ENCODE data around the gene CLEC16A. TPM values are rescaled to one million over a fixed set of nuclear protein-coding genes. Genes with fewer than 3 reads are reported as not detected.

CLEC16A gene
- total RNA-seq, 1 donor from 2014 or later, result 14.6 TPM

GRCh38 chr16:11050944-11051343 lies 106.6 kb downstream of the CLEC16A start:
- Histone ChIP-seq H3K4me1 (ENCODE audit: control insufficient read depth in 3 of 3, insufficient read depth in 3 of 3, low read length in 3 of 3) (peaks cover 2 to 3% (median 3%) of the 10 kb centered on the region in 3 donors), H3K4me3 (ENCODE audit: low read length in 3 of 3) (no peak overlapping the region), H3K36me3 (ENCODE audit: control insufficient read depth in 3 of 3, insufficient read depth in 3 of 3, low read length in 3 of 3) (peaks cover 42 to 65% (median 46%) of the 10 kb centered on the region in 3 donors), H3K9ac (ENCODE audit: low read depth in 1 of 3, low read length in 3 of 3) (no peak overlapping the region), H3K27me3 (ENCODE audit: control insufficient read depth in 3 of 3, insufficient read depth in 3 of 3, low read length in 3 of 3) (no peaks in the 10 kb centered on the region), H3K9me3 (ENCODE audit: control insufficient read depth in 3 of 3, low read length in 3 of 3) (no peaks in the 10 kb centered on the region), H3K27ac (ENCODE audit: low read depth, low read length) (no peak overlapping the region)

- H3K36me3 ChIP-seq (ENCODE audit: control insufficient read depth in 3 of 3, insufficient read depth in 3 of 3, low read length in 3 of 3), result peaks cover 40 to 66% (median 46%) of the 10 kb centered on the region in 3 donors
- no peak overlapping the region for H3K9ac ChIP-seq (ENCODE audit: low read depth in 1 of 3, low read length in 3 of 3)
- no peak overlapping the region for H3K27ac ChIP-seq (ENCODE audit: low read depth, low read length)
- no peak overlapping the region for H3K4me3 ChIP-seq (ENCODE audit: low read length in 3 of 3)
- H3K9me3 ChIP-seq (ENCODE audit: control insufficient read depth in 3 of 3, low read length in 3 of 3), result no peaks in the 10 kb centered on the region
- H3K4me1 ChIP-seq (ENCODE audit: control insufficient read depth in 3 of 3, insufficient read depth in 3 of 3, low read length in 3 of 3), result peaks cover 1 to 3% (median 3%) of the 10 kb centered on the region in 3 donors
- no peaks in the 10 kb centered on the region for H3K27me3 ChIP-seq (ENCODE audit: control insufficient read depth in 3 of 3, insufficient read depth in 3 of 3, low read length in 3 of 3)
Observed at GRCh38 chr16:11051430-11051829, 107.1 kb downstream of the CLEC16A start.

GRCh38 chr16:11051879-11052808 lies 107.8 kb downstream of the CLEC16A start:
- peaks cover 38 to 63% (median 46%) of the 10 kb centered on the region in 3 donors for H3K36me3 ChIP-seq (ENCODE audit: control insufficient read depth in 3 of 3, insufficient read depth in 3 of 3, low read length in 3 of 3)

DNA sequence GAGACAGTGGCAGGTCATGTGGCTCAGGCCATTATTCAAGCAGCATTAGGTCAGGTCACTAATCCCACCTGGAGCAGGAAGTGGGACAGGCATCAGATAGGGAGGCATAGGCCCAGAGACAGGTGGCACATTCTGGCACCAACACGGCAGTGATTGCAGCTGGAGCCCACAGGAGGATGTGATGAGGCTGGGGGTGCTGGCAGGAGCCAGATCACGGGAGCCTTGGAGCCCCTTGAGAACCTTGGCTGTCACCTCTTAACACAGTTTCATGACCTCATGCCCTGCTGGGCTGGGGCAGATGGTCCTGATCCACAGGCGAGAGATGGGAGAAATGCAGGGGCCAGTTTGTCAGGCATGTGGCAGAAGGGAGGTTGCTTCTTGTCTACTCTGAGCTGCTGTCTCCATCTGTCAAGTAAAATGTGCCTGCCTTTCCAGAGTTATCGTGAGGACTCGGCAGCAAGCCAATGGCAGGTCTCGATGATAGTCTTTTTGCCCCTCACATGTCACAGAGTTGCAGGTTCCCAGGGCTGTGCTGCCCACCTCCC lies 109.6 kb downstream of the CLEC16A start:
- no peak overlapping the region for H3K9ac ChIP-seq (ENCODE audit: low read depth in 1 of 3, low read length in 3 of 3)
- H3K9me3 ChIP-seq (ENCODE audit: control insufficient read depth in 3 of 3, low read length in 3 of 3), result no peaks in the 10 kb centered on the region
- no peaks in the 10 kb centered on the region for H3K27me3 ChIP-seq (ENCODE audit: control insufficient read depth in 3 of 3, insufficient read depth in 3 of 3, low read length in 3 of 3)
- peaks cover 0 to 3% (median 0%) of the 10 kb centered on the region in 3 donors for H3K4me1 ChIP-seq (ENCODE audit: control insufficient read depth in 3 of 3, insufficient read depth in 3 of 3, low read length in 3 of 3)
- H3K36me3 ChIP-seq (ENCODE audit: control insufficient read depth in 3 of 3, insufficient read depth in 3 of 3, low read length in 3 of 3), result peaks cover 29 to 50% (median 40%) of the 10 kb centered on the region in 3 donors
- H3K27ac ChIP-seq (ENCODE audit: low read depth, low read length), result no peak overlapping the region
- no peak overlapping the region for H3K4me3 ChIP-seq (ENCODE audit: low read length in 3 of 3)

More at GRCh38 chr16:11051879-11052808, 107.8 kb downstream of the CLEC16A start:
- Histone ChIP-seq H3K27me3 (ENCODE audit: control insufficient read depth in 3 of 3, insufficient read depth in 3 of 3, low read length in 3 of 3) (no peaks in the 10 kb centered on the region), H3K4me1 (ENCODE audit: control insufficient read depth in 3 of 3, insufficient read depth in 3 of 3, low read length in 3 of 3) (peaks cover 0 to 3% (median 3%) of the 10 kb centered on the region in 3 donors), H3K9ac (ENCODE audit: low read depth in 1 of 3, low read length in 3 of 3) (no peak overlapping the region), H3K4me3 (ENCODE audit: low read length in 3 of 3) (no peak overlapping the region), H3K27ac (ENCODE audit: low read depth, low read length) (no peak overlapping the region), H3K9me3 (ENCODE audit: control insufficient read depth in 3 of 3, low read length in 3 of 3) (no peaks in the 10 kb centered on the region)

GRCh38 chr16:11056090-11056992 lies 112.0 kb downstream of the CLEC16A start:
- Histone ChIP-seq H3K9ac (ENCODE audit: low read depth in 1 of 3, low read length in 3 of 3) (no peak overlapping the region), H3K4me3 (ENCODE audit: low read length in 3 of 3) (no peak overlapping the region), H3K27me3 (ENCODE audit: control insufficient read depth in 3 of 3, insufficient read depth in 3 of 3, low read length in 3 of 3) (no peaks in the 10 kb centered on the region), H3K27ac (ENCODE audit: low read depth, low read length) (no peak overlapping the region), H3K9me3 (ENCODE audit: control insufficient read depth in 3 of 3, low read length in 3 of 3) (no peaks in the 10 kb centered on the region), H3K36me3 (ENCODE audit: control insufficient read depth in 3 of 3, insufficient read depth in 3 of 3, low read length in 3 of 3) (peaks cover 27 to 49% (median 30%) of the 10 kb centered on the region in 3 donors), H3K4me1 (ENCODE audit: control insufficient read depth in 3 of 3, insufficient read depth in 3 of 3, low read length in 3 of 3) (peaks cover 0 to 3% (median 0%) of the 10 kb centered on the region in 3 donors)

DNA sequence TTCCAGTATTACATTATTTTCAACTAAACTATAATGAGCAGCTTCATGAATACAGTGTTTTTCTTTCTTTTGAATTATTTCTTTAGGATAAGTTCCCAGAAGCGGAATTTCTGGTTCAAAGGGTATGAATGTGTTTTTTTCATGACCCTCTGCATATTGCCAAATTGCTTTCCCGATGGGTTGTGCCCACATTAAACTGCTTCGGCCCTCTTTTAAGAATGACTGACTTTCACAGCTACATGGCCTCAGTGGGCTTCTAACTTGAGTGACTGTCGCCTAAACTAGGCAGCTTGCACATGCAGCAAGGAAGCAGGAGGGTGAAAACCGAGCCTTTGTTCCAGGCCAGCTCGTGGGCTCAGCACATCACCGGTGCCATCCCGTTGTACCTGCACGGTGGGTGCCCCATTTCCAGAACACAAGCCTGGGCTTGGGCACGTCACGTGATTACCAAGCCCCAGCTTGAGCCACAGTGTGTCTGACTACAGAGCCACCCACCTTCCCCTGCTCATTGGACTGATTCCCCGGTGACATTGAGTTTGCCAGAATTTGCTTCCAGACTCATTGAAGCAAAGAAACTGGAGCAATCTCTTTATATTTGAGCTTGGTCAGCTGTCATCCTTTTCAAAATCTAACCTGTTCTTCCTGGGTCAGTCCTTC lies 112.8 kb downstream of the CLEC16A start:
- Histone ChIP-seq H3K9me3 (ENCODE audit: control insufficient read depth in 3 of 3, low read length in 3 of 3) (no peaks in the 10 kb centered on the region), H3K36me3 (ENCODE audit: control insufficient read depth in 3 of 3, insufficient read depth in 3 of 3, low read length in 3 of 3) (peaks cover 27 to 46% (median 28%) of the 10 kb centered on the region in 3 donors), H3K4me1 (ENCODE audit: control insufficient read depth in 3 of 3, insufficient read depth in 3 of 3, low read length in 3 of 3) (peaks cover 0 to 3% (median 0%) of the 10 kb centered on the region in 3 donors), H3K4me3 (ENCODE audit: low read length in 3 of 3) (no peak overlapping the region), H3K27me3 (ENCODE audit: control insufficient read depth in 3 of 3, insufficient read depth in 3 of 3, low read length in 3 of 3) (no peaks in the 10 kb centered on the region), H3K9ac (ENCODE audit: low read depth in 1 of 3, low read length in 3 of 3) (no peak overlapping the region), H3K27ac (ENCODE audit: low read depth, low read length) (no peak overlapping the region)

- peaks cover 0 to 3% (median 0%) of the 10 kb centered on the region in 3 donors for H3K4me1 ChIP-seq (ENCODE audit: control insufficient read depth in 3 of 3, insufficient read depth in 3 of 3, low read length in 3 of 3)
- no peaks in the 10 kb centered on the region for H3K27me3 ChIP-seq (ENCODE audit: control insufficient read depth in 3 of 3, insufficient read depth in 3 of 3, low read length in 3 of 3)
- H3K4me3 ChIP-seq (ENCODE audit: low read length in 3 of 3), result no peak overlapping the region
- H3K9ac ChIP-seq (ENCODE audit: low read depth in 1 of 3, low read length in 3 of 3), result no peak overlapping the region
- H3K36me3 ChIP-seq (ENCODE audit: control insufficient read depth in 3 of 3, insufficient read depth in 3 of 3, low read length in 3 of 3), result peaks cover 21 to 39% (median 26%) of the 10 kb centered on the region in 3 donors
- no peak overlapping the region for H3K27ac ChIP-seq (ENCODE audit: low read depth, low read length)
- H3K9me3 ChIP-seq (ENCODE audit: control insufficient read depth in 3 of 3, low read length in 3 of 3), result no peaks in the 10 kb centered on the region
Observed at GRCh38 chr16:11057711-11058345, 113.5 kb downstream of the CLEC16A start.

DNA sequence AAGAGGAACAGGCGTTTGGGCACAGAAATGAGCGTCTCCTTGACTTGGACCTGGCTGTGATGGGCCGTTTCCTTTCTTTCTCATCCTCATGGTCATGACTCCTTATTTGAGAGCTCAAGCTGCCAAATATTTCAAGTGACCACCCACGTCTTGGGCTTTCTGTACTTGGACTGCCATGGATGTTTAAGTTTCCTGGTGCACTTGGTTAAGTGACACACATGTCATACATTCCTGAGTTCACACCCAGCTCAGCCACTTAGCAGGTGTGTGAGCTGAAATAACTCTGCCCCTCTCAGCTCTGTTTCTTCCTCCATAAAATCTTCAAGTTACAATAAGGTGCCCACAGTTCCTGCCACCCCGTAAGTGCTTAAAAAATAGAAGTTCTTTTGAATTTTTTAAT lies 114.5 kb downstream of the CLEC16A start:
- H3K9ac ChIP-seq (ENCODE audit: low read depth in 1 of 3, low read length in 3 of 3), result no peak overlapping the region
- no peak overlapping the region for H3K27ac ChIP-seq (ENCODE audit: low read depth, low read length)
- H3K9me3 ChIP-seq (ENCODE audit: control insufficient read depth in 3 of 3, low read length in 3 of 3), result no peaks in the 10 kb centered on the region
- no peak overlapping the region for H3K4me3 ChIP-seq (ENCODE audit: low read length in 3 of 3)
- H3K27me3 ChIP-seq (ENCODE audit: control insufficient read depth in 3 of 3, insufficient read depth in 3 of 3, low read length in 3 of 3), result no peaks in the 10 kb centered on the region
- no peaks in the 10 kb centered on the region for H3K4me1 ChIP-seq (ENCODE audit: control insufficient read depth in 3 of 3, insufficient read depth in 3 of 3, low read length in 3 of 3)
- peaks cover 18 to 32% (median 25%) of the 10 kb centered on the region in 3 donors for H3K36me3 ChIP-seq (ENCODE audit: control insufficient read depth in 3 of 3, insufficient read depth in 3 of 3, low read length in 3 of 3)

DNA sequence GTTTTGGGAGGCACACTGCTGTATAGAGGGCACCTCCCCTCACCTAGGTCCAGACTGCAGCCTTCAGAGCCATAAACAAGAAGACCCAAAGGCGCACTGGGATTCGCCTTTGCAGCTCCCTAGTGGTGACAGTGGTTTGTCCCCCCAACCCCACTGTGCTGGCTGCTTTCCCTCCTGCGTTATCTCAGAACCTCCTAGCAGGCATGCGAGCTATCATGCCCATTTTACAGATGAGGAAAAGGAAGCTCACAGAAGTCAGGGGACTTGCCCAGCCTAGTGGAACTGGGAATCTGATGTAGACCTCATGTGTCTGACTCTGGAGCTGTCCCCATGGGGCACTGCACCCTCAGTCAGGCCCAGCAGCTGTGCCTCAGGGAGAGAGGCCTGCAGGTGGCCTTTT lies 115.2 kb downstream of the CLEC16A start:
- H3K27ac ChIP-seq (ENCODE audit: low read depth, low read length), result no peak overlapping the region
- H3K9me3 ChIP-seq (ENCODE audit: control insufficient read depth in 3 of 3, low read length in 3 of 3), result no peaks in the 10 kb centered on the region
- no peak overlapping the region for H3K9ac ChIP-seq (ENCODE audit: low read depth in 1 of 3, low read length in 3 of 3)
- H3K4me3 ChIP-seq (ENCODE audit: low read length in 3 of 3), result no peak overlapping the region
- peaks cover 18 to 30% (median 23%) of the 10 kb centered on the region in 3 donors for H3K36me3 ChIP-seq (ENCODE audit: control insufficient read depth in 3 of 3, insufficient read depth in 3 of 3, low read length in 3 of 3)
- no peaks in the 10 kb centered on the region for H3K4me1 ChIP-seq (ENCODE audit: control insufficient read depth in 3 of 3, insufficient read depth in 3 of 3, low read length in 3 of 3)
- H3K27me3 ChIP-seq (ENCODE audit: control insufficient read depth in 3 of 3, insufficient read depth in 3 of 3, low read length in 3 of 3), result no peaks in the 10 kb centered on the region

Measured in skeletal muscle tissue (tissue), 4 donors.